Endothelial cell of hepatic sinusoid (primary cell): Measurements from ENCODE around the gene ZNF608.

Experiments used
- in situ Hi-C: cut with HindIII; loops from 2 replicates; pipeline ENCODE4 v1.10.0; 2017; ENCODE audit warnings: low sequenced_read_pairs

The ZNF608 gene

GRCh38 chr5:124698770-124699169 is 47.7 kb downstream of the ZNF608 start:
- in situ Hi-C loops, result no loop called here

- in situ Hi-C loops, result no loop called here
These were observed 48.4 kb downstream of the ZNF608 start for GRCh38 chr5:124697933-124698591.

- in situ Hi-C loops, result no loop called here
These were observed 48.9 kb downstream of the ZNF608 start for GRCh38 chr5:124697501-124697900.

GRCh38 chr5:124696898-124697297 is 49.5 kb downstream of the ZNF608 start:
- in situ Hi-C loops, result no loop called here
